ENCODE results near the gene NIPAL4.
"Not testable (repeated sequence)": the region's sequence is repeated elsewhere in the genome, so short reads cannot be mapped to it uniquely, and the experiment has no call there.

NIPAL4 gene

DNA sequence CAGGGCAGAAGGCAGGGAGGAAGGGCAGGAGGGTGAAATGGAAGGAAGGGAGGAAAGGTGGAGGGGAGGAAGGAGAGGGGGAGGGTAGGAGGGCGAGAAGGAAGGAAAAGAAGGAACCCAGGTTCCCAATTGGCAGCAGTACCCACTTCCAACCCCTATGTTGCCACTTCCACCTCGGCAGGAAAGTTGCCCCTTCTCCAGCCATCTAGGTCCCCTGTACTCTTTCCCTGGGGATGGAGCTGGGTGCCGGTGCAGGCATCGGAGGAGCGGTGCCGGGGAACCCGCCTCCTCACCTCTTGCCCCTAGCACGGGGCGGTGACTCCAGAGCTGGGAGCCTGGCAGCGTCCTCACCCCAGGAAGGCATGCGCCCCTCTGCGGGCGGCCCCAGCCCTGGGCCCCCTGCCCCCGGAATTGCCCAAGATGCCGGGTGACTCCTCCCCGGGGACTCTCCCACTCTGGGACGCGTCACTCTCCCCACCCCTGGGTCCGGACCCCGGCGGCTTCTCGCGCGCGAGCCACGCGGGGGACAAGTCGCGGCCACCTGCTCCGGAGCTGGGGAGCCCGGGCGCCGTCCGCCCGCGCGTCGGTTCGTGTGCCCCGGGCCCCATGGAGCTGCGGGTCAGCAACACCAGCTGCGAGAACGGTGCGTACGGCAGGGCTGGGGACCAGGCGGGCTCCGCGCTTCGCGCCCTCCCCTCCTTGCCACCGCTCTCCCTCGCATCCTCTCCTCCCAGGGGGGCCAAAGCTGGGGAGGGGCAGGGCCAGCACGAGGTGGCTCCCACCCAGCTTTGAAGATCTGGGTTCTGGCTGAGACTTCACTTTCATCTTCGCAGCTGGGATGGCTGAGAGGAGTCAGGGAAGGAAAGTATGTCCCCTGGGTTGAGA is at the start of gene NIPAL4:
NIPAL4 (plus strand) TSS at position 499 of the 885 bp plus-strand sequence; CDS start at position 607, 108 bp downstream.
- H3K27ac ChIP-seq (ENCODE audit: low read length), result no peak within 1 kb of the TSS
- H3K4me1 ChIP-seq (ENCODE audit: insufficient read depth, low read length), result peaks cover 22% of the 10 kb centered on the region
- peak within 1 kb of the TSS; percentile 70 for H3K4me3 ChIP-seq (ENCODE audit: low read length)
- no peaks in the 10 kb centered on the region for H3K36me3 ChIP-seq (ENCODE audit: insufficient read depth, low read depth, low read length)
- H3K9me3 ChIP-seq (ENCODE audit: insufficient read depth, low read depth, low read length), result no peaks in the 10 kb centered on the region
- H3K27me3 ChIP-seq (ENCODE audit: insufficient read depth, low read length), result peaks cover 61% of the 10 kb centered on the region
- 0 out of 2 replicates have a peak within 1 kb of the TSS, but pooled peaks have one; percentile 6 for H3K9ac ChIP-seq (ENCODE audit: low read depth, low read length)

DNA sequence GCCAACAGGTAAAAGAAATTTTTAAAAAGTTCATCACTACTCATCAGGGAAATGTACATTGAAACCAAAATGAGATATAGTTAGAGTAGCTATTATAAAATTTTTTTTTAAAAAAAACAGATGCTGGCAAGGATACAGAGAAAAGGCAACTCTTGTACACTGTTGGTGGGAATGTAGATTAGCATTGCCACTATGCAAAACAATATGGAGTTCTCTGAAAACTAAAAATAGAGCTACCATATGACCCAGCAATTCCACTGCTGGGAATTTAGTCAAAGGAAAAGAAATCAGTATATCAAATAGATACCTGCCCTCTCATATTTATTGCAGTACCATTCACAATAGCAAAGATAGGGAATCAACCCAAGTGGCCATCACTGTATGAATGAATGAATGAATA is 44.2 kb upstream of the NIPAL4 start:
- H3K4me1 ChIP-seq (ENCODE audit: insufficient read depth, low read length), result no peaks in the 10 kb centered on the region
- H3K36me3 ChIP-seq (ENCODE audit: insufficient read depth, low read depth, low read length), result no peaks in the 10 kb centered on the region
- H3K27ac ChIP-seq (ENCODE audit: low read length), result no peak overlapping the region
- H3K9ac ChIP-seq (ENCODE audit: low read depth, low read length), result no peak overlapping the region
- no peak overlapping the region for H3K4me3 ChIP-seq (ENCODE audit: low read length)
- no peaks in the 10 kb centered on the region for H3K27me3 ChIP-seq (ENCODE audit: insufficient read depth, low read length)
- H3K9me3 ChIP-seq (ENCODE audit: insufficient read depth, low read depth, low read length), result peaks cover 5% of the 10 kb centered on the region; the same call in 1 of the 2 replicates

DNA sequence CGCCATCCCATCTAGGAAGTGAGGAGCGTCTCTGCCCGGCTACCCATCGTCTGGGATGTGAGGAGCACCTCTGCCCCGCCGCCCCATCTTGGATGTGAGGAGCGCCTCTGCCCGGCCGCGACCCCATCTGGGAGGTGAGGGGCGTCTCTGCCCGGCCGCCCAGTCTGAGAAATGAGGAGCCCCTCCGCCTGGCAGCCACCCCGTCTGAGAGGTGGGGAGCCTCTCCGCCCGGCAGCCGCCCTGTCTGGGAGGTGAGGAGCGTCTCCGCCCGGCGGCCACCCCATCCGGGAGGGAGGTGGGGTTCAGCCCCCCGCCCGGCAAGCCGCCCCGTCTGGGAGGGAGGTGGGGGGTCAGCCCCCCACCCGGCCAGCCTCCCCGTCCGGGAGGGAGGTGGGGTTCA is 40.5 kb upstream of the NIPAL4 start:
- not testable (repeated sequence) for H3K27me3 ChIP-seq (ENCODE audit: insufficient read depth, low read length); H3K36me3 ChIP-seq (ENCODE audit: insufficient read depth, low read depth, low read length); H3K9ac ChIP-seq (ENCODE audit: low read depth, low read length); H3K27ac ChIP-seq (ENCODE audit: low read length); H3K4me3 ChIP-seq (ENCODE audit: low read length); H3K4me1 ChIP-seq (ENCODE audit: insufficient read depth, low read length)
- peaks cover 13% of the 10 kb centered on the region for H3K9me3 ChIP-seq (ENCODE audit: insufficient read depth, low read depth, low read length)

DNA sequence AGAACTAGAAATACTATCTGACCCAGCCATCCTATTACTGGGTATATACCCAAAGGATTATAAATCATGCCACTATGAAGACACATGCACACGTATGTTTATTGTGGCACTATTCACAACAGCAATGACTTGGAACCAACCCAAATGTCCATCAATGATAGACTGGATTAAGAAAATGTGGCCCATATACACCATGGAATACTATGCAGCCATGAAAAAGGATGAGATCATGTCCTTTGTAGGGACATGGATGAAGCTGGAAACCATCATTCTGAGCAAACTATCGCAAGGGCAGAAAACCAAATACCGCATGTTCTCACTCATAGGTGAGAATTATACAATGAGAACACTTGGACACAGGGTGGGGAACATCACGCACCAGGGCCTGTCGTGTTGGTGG is 30.1 kb upstream of the NIPAL4 start:
- H3K4me3 ChIP-seq (ENCODE audit: low read length); H3K4me1 ChIP-seq (ENCODE audit: insufficient read depth, low read length); H3K9ac ChIP-seq (ENCODE audit: low read depth, low read length); H3K9me3 ChIP-seq (ENCODE audit: insufficient read depth, low read depth, low read length); H3K27me3 ChIP-seq (ENCODE audit: insufficient read depth, low read length); H3K36me3 ChIP-seq (ENCODE audit: insufficient read depth, low read depth, low read length); H3K27ac ChIP-seq (ENCODE audit: low read length): not testable (repeated sequence)

- Histone ChIP-seq H3K9me3 (ENCODE audit: insufficient read depth, low read depth, low read length) (no peaks in the 10 kb centered on the region), H3K27ac (ENCODE audit: low read length) (no peak overlapping the region), H3K27me3 (ENCODE audit: insufficient read depth, low read length) (no peaks in the 10 kb centered on the region), H3K4me3 (ENCODE audit: low read length) (no peak overlapping the region), H3K4me1 (ENCODE audit: insufficient read depth, low read length) (no peaks in the 10 kb centered on the region), H3K9ac (ENCODE audit: low read depth, low read length) (no peak overlapping the region), H3K36me3 (ENCODE audit: insufficient read depth, low read depth, low read length) (no peaks in the 10 kb centered on the region)
Measured at GRCh38 chr5:157431544-157432200, 28.3 kb upstream of the NIPAL4 start.

DNA sequence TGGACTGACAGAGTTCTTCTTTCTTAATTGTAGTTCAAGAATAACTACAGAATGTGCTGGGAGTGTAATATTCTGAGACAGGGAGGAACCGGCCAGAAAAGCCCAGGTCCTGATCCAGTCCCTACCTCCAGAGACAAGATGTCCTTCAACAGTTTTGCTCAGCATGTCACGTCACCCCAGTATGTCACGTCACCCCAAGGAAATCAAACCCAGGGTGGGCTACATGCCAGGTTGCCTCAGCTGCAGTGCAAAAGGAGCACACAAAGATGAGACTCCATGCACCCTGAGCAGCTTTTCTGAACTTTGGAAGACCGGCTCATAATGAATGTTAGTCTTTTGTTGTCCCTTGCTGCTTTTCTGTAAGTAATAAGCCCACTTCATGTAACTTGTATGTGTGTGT is 25.9 kb upstream of the NIPAL4 start:
- Histone ChIP-seq H3K27ac (ENCODE audit: low read length) (no peak overlapping the region), H3K4me1 (ENCODE audit: insufficient read depth, low read length) (no peaks in the 10 kb centered on the region), H3K36me3 (ENCODE audit: insufficient read depth, low read depth, low read length) (no peaks in the 10 kb centered on the region), H3K9me3 (ENCODE audit: insufficient read depth, low read depth, low read length) (no peaks in the 10 kb centered on the region), H3K27me3 (ENCODE audit: insufficient read depth, low read length) (no peaks in the 10 kb centered on the region), H3K9ac (ENCODE audit: low read depth, low read length) (no peak overlapping the region), H3K4me3 (ENCODE audit: low read length) (no peak overlapping the region)

DNA sequence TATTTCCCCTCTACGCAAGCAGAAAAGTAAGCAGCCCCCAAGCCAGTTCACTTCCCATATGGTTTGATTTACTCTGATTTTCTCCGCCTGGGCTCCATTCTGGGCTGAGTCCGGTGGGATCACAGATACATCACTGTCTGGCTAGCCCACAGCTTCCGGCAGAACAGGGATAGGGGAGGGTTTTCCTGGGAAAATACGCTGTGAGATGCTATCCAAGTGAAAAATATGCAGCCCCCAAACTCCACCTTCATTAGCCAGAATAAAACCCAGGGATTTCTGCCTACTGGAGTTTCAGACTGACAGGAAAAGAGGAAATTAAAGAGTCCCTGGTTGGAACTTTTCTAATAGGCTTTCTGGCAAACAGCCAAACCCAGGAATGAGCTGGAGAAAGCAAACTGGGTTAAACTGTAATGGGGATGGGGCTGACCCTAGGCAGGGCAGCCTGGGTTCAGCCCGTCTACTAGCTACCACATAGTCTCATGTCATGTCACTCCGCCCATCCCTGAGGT is 16.9 kb upstream of the NIPAL4 start:
- Histone ChIP-seq H3K4me1 (ENCODE audit: insufficient read depth, low read length) (no peaks in the 10 kb centered on the region), H3K36me3 (ENCODE audit: insufficient read depth, low read depth, low read length) (no peaks in the 10 kb centered on the region), H3K4me3 (ENCODE audit: low read length) (no peak overlapping the region), H3K9me3 (ENCODE audit: insufficient read depth, low read depth, low read length) (no peaks in the 10 kb centered on the region), H3K27me3 (ENCODE audit: insufficient read depth, low read length) (no peaks in the 10 kb centered on the region), H3K9ac (ENCODE audit: low read depth, low read length) (no peak overlapping the region), H3K27ac (ENCODE audit: low read length) (no peak overlapping the region)

GRCh38 chr5:157444224-157444623 is 15.8 kb upstream of the NIPAL4 start:
- H3K9me3 ChIP-seq (ENCODE audit: insufficient read depth, low read depth, low read length), result no peaks in the 10 kb centered on the region
- no peaks in the 10 kb centered on the region for H3K36me3 ChIP-seq (ENCODE audit: insufficient read depth, low read depth, low read length)
- H3K27me3 ChIP-seq (ENCODE audit: insufficient read depth, low read length), result no peaks in the 10 kb centered on the region
- H3K4me1 ChIP-seq (ENCODE audit: insufficient read depth, low read length), result no peaks in the 10 kb centered on the region
- H3K27ac ChIP-seq (ENCODE audit: low read length), result no peak overlapping the region
- H3K9ac ChIP-seq (ENCODE audit: low read depth, low read length), result no peak overlapping the region
- H3K4me3 ChIP-seq (ENCODE audit: low read length), result no peak overlapping the region

DNA sequence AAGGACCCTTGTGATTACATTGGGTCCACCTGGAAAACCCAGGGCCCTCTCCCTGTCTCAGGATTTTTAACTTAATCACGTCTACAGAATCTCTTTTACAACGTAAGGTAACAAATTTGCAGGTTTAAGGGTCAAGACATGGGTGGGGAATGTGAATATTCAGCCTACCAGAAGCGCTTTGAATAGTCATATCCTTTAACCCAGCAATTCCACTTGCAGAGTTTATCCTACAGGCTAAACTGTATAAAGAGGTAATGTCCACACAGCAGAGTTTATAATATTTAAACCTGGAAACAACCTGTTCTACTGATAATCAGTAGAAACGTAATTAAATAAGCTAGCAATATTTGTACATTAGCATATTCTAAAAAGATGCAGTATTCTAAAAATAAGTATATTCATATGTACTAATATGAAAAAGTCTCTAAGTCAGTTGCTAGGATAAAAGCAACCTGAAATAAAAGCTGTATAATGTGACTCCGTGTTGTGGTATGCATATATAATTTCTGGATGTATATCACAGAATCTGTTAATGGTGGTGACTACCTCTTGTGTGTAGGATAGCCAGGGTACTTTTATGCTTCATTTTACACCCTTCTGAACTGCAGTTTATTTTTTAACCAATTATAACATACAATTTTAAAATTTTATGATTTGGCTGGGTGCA is 14.1 kb upstream of the NIPAL4 start:
- Histone ChIP-seq H3K9ac (ENCODE audit: low read depth, low read length) (no peak overlapping the region), H3K9me3 (ENCODE audit: insufficient read depth, low read depth, low read length) (no peaks in the 10 kb centered on the region), H3K27me3 (ENCODE audit: insufficient read depth, low read length) (no peaks in the 10 kb centered on the region), H3K4me3 (ENCODE audit: low read length) (no peak overlapping the region), H3K27ac (ENCODE audit: low read length) (no peak overlapping the region), H3K4me1 (ENCODE audit: insufficient read depth, low read length) (no peaks in the 10 kb centered on the region), H3K36me3 (ENCODE audit: insufficient read depth, low read depth, low read length) (no peaks in the 10 kb centered on the region)

- no peak overlapping the region for H3K4me3 ChIP-seq (ENCODE audit: low read length)
- H3K9ac ChIP-seq (ENCODE audit: low read depth, low read length), result no peak overlapping the region
- H3K36me3 ChIP-seq (ENCODE audit: insufficient read depth, low read depth, low read length), result no peaks in the 10 kb centered on the region
- no peaks in the 10 kb centered on the region for H3K4me1 ChIP-seq (ENCODE audit: insufficient read depth, low read length)
- H3K27me3 ChIP-seq (ENCODE audit: insufficient read depth, low read length), result no peaks in the 10 kb centered on the region
- H3K9me3 ChIP-seq (ENCODE audit: insufficient read depth, low read depth, low read length), result no peaks in the 10 kb centered on the region
- H3K27ac ChIP-seq (ENCODE audit: low read length), result no peak overlapping the region
Measured at GRCh38 chr5:157446412-157446935, 13.5 kb upstream of the NIPAL4 start.

DNA sequence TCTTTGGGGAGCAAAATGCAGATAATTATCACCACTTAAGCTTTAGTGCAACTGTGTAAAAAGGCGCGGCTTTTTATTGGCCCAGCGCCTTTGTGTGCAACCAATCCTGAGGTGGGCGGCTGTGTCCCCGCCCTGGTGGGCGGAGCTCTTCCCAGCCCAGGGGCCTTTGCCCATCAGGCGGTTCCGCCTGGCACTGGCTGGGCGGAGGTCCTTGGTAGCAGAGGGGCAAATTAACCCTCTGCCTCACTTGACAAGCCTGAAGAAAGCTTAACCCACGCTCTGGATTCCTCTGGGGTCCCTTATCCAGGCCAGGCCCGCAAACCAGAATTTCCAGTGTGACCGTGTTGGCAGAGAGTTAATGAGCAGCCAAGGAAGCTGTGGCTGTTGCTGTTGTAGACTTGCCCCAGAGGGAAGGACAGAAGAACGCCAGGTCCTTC is 12.8 kb upstream of the NIPAL4 start:
- no peaks in the 10 kb centered on the region for H3K9me3 ChIP-seq (ENCODE audit: insufficient read depth, low read depth, low read length)
- no peaks in the 10 kb centered on the region for H3K27me3 ChIP-seq (ENCODE audit: insufficient read depth, low read length)
- no peaks in the 10 kb centered on the region for H3K4me1 ChIP-seq (ENCODE audit: insufficient read depth, low read length)
- no peaks in the 10 kb centered on the region for H3K36me3 ChIP-seq (ENCODE audit: insufficient read depth, low read depth, low read length)
- H3K27ac ChIP-seq (ENCODE audit: low read length), result no peak overlapping the region
- H3K4me3 ChIP-seq (ENCODE audit: low read length), result no peak overlapping the region
- H3K9ac ChIP-seq (ENCODE audit: low read depth, low read length), result no peak overlapping the region

Data from iPS-20b (cell line).